NCI-H1694 treated with DMSO at 0.1 percent for 48 hours (cell line): Measurements from ENCODE around the gene IGSF6.
"Not testable (repeated sequence)": the region's sequence is repeated elsewhere in the genome, so short reads cannot be mapped to it uniquely, and the experiment has no call there.

Source experiments
- DNase-seq: peaks from one replicate; lab custom pipeline; 2025; lab: John Stamatoyannopoulos, UW

IGSF6 gene

DNA sequence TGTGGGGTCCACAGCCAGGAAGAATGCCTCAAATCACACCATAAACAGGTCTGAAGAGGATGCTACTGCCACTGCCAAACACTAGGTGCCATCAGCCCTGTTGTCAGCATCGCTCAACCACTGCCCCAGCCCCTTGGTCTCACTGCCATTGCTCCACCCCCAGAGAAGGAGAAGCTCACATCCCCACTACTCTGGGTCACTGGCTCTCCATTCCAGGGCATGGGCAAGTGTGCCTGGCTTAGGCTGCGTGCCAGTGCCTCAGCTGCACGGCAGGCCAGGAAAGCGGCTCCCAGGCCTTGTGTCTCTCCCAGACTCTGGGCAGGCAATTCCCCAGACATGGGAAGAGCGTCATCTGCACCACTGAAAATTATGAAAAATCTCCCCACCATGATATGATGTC is 1.2 kb upstream of the IGSF6 start:
- no peak for DNase-seq

DNA sequence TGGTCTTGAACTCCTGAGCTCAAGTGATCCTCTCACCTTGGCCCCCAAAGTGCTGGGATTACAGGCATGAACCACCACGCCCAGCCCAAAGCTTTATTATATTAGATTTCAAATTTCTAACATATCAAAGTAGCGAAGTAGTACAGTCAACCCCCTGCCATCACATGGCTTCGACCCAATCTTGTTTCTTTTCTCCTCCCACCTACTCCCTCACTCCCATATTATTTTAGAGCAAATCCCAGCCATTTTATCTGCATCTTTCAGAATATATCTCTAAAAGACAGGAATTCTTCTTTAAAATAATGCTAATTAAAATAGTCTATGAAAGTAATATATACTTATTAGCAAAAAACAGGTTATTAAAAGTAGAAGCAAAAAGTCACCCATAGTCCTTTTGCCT is 893 bp downstream of the IGSF6 start:
- DNase-seq, result no peak

DNA sequence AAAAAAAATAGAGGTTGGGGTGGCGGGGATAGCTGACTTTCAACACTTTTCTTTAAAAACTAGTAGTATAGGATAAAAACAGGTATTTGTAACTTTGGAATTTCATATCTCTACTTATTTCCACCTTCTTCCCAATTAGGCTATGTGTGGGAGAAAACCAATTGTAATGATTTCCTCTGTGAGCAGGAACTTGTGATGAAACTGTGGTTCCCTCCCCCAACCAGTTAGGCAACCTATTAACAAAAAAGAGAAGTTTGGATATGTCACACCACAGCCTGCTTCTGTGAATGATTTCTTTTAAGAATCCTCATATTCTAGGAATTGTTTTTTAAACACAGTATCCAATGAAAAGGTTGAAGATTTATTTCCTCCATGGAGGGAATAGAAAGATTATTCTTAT is 1.9 kb downstream of the IGSF6 start:
- DNase-seq, result no peak

DNA sequence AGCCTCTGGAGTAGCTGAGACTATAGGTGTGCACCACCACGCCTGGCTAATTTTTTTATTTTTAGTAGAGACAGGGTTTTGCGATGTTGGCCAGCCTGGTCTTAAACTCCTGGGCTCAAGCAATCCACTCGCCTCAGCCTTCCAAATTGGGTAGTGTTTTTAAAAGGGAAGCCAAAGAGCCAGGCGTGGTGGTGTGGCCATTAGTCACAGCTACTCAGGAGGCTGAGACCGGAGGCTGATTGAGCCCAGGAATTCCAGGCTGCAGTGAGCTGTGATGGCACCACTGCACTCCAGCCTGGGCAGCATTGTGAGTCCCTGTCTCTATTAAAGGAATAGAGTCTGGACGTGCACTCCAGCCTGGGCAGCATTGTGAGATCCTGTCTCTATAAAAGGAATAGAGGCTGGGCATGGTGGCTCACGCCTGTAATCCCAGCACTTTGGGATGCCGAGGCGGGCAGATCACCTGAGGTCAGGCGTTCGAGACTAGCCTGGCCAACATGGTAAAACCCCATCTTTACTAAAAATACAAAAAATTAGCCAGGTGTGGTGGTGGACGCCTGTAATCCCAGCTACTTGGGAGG is 2.5 kb downstream of the IGSF6 start:
- DNase-seq, result not testable (repeated sequence)

DNA sequence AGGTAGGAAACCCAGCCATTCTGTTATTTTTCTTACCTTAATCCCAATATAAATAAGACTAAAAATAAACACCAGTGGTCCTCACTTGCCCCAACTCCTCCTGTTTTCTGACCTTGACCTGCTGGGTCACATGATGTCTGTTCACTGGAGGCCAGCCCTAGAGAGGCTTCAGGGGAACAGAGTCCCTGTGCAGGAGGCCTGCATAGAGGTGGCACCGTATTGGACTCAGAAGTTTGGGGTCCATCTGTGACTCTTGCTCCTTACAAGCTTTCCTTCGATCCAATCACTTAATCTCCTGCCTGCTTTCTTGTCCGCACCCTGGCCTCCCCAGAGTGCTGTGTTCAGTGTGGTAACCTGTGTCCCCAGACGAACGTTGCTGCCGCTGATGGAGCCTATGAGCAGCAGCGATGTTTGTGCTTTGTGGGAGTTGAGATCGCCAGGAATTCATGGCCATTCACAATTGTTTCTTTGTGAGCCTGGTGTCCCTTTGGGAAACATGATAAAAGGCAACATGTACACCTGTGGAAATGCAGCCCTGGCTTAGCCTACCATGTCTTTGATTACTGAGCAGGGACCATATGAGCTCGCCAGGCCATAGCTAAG is 4.7 kb downstream of the IGSF6 start:
- DNase-seq, result no peak

DNA sequence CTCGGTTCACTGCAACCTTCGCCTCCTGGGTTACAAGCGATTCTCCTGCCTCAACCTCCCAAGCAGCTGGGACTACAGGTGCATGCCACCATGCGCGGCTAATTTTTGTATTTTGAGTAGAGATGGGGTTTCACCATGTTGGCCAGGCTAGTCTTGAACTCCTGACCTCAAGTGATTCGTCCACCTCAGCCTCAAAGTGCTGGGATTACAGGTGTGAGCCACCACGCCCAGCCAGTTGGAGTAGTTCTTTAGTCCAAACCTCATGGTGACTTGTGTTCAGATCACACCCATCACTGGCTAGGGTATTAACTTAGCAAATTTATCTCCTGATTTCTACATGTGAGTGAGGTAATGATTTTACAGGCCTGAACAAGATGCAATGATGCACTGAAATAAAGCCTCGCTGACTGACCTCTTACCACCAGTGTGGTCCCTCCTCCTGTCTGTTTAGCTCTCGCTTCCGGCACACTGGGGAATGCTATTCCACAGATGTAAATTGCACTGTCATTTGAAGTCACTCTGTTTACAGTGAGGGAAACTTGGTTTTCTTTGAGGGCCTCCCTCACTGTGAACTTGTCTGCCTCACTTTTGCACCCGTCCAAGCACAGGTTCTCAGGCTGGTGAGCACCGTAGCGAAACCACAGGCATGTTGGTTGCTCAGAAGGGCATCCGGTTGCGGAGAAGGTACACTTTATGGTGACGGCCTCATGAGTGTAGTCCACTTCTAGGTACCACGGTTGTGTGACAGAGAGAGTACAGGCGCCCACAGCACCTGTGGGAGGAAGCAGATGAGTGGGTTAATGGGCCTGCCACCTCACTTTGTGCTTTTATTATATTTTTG is 5.5 kb downstream of the IGSF6 start:
- no peak for DNase-seq

DNA sequence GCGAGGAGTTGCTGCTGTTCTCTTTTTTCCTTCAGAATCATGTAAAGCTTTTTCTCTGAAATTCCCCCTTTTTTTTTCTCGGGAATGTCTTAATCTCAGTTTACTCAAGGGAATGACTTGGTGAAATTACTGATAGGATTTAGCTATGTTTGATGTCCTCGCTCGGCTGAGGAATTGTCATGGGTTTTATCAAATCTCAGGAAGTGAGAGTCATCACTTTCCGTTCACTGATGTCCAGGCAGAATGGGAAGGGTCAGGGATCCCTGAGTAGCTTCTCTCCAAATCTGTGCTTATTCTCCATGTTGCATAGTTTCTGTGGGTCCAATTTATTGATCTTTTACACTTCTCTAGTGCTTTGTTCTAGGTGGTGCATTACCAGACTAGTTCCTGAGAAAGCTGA is 6.3 kb downstream of the IGSF6 start:
- DNase-seq, result no peak

DNA sequence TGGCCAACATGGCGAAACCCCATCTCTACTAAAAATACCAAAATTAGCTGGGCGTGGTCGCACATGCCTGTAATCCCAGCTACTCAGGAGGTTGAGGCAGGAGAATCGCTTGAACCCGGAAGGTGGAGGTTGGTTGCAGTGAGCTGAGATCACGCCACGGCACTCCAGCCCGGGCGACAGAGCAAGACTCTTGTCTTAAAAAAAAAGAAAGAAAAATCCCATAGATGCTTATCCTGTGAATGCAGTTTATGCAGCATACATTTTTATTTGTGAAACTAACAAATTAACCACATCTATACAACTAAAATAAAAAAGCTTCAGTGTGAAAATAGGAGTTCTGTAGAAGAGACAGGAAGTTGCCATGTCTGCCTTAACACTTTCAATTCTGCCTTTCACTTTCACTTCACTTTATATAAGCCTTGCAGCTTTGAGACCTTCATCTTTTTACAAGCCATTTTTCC is 7.1 kb downstream of the IGSF6 start:
- DNase-seq, result no peak

DNA sequence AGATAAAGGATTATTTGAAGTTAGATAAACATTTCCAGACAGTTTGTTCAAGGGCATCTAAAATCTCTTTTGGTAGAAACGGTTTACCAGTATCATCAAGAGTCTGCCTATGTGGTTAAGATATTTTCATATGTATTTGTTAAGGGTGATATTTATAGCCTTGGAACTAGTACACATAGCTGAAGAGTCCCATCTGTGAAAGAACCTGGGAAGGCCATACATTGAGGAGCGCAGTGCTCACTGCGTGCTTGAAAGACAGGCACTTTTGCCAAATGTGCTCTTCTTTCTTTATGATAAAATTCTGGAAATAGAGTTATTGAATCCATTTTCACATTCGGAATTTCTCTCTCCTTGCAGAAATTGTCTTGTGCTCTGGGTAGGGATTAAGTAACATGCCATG is 7.7 kb downstream of the IGSF6 start:
- DNase-seq, result no peak

DNA sequence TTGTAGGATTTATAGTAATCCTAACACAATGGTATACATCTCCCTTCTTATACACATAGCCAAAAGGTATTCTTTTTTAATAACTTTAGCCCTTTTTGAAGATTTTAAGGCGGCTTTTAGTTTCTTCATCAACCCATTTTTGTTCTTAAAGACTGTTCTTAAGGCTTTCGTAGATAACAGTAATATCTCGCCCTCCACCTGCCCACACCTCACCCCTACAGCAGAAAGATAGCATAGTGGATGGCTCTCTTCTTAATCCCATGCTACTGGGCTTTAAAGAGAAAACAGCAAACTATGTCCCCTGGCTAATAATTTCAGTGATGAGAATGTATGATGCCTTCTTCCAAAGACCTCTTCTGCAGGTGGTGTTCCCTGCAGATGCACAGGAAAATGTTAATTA is 8.6 kb downstream of the IGSF6 start:
- no peak for DNase-seq

DNA sequence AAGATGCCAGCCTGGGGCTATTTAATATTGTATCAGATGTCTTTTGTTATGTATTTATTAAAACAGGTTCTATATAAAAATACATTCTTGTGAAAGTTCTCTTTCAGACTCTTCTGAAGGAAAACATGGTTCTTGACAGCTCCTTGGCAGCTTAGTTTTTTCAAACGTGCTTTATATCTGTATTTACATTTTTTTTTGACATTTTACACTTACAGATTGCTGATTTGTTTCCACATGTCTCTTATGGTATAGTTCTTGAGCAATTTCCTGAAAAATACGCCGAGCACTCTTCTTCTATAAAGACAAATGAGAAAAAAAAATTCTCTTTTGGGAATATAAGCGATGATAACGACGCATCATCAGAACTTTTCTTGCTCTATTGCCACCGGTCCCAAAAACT is 9.5 kb downstream of the IGSF6 start:
- DNase-seq, result no peak

DNA sequence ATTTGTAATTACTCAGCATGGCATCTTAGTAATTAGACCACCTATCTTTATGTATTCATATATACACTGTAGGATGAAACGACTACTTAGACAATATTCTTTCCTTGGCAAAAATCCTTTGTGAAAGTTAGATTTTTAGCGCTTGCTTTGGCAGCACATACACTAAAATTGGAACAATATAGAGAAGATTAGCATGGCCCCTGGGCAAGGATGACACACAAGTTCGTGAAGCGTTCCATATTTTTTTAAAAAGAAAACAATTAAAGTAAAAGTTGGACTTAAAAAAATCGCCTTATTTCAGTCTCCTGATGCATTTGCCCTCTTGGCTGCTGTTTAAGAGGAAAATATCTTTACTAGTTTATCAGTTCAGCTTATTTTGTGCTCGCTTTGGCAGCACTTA is 10.5 kb downstream of the IGSF6 start:
- DNase-seq, result no peak

DNA sequence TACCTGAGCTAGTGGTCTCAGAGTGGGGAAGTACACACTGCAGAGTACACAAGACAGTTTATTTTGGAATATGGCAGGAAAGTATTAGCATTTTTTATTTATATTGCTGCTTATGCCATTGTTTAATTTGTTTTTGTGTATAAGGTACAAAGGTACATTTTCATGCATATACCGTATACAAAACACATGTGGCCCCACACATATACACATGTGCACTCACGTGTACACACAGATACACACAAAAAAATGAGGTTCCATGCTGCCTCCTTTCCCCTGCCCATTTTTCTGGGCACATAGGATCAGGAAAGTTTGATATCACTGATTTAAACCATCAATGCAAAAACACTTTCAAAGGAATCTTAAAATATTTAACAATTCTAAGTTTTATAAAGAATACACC is 12.9 kb downstream of the IGSF6 start:
- DNase-seq, result no peak

DNA sequence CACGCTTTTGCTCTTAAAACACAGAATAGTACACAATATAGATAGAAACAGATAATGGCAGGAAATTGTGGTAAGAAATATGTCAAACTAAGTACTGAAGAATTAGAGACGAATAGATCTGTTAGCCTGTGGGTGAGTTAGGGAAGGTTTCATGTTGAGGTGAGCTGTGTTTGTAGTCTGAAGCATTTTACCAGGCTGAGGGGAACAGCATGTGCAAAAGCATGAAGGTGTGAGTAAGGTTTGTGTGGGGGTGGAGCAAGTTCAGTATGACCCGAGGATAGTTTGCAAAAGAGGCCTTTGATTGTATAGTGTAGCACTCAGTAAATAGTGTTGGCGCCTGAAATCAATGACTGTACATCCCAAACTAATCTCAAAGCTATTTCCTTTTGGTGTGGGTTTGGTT is 13.8 kb downstream of the IGSF6 start:
- no peak for DNase-seq

DNA sequence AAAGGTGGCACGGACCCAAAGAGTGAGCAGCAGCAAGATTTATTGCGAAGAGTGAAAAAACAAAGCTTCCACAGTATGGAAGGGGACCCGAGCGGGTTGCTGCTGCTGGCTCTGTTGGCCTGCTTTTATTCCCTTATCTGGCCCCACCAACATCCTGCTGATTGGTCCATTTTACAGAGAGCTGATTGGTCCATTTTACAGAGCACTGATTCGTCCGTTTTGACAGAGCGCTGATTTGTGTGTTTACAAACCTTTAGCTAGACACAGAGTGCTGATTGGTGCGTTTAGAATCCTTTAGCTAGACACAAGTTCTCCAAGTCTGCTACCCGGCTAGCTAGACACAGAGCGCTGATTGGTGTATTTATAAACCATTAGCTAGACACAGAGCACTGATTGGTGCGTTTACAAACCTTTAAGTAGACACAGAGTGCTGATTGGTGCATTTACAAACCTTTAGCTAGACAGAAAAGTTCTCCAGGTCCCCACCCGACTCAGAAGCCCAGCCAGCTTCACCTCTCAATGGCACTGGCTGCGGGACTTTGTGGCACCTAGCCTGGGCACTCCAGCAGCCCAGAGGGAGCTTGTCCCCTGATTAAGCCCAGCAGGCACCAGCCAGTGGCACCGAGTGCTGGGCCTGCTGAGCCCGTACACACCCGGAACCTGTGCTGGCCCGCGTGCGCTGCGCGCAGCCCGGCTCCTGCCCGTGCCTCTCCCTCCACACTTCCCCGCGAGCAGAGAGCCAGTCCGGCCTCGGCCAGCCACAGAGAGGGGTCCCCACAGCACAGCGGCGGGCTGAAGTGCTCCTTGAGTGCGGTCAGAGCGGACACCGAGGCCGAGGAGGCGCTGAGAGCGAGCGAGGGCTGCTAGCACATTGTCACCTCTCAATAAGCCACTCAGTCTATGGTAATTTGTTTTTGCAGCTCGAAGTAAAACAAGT is 15.1 kb downstream of the IGSF6 start:
- DNase-seq, result no peak

DNA sequence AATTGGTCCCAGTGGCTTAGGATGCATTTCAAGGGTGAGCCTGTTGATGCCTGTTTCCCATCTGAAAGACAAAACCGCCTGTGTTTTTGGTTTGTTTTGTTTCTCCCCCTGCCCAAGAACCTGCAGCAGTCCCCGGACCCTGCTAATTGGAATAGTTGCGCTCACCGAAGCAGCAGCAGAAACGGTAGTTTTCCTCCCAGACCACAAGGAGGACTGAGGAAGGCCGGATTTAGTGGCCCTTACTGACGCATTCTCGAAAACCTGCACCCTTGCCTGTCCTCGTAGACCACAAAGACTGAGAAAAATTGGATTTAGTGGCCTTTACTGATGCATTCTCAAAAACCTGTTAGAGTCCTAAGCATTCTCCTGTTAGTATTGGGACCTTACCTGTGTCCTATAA is 16.7 kb downstream of the IGSF6 start:
- not testable (repeated sequence) for DNase-seq

DNA sequence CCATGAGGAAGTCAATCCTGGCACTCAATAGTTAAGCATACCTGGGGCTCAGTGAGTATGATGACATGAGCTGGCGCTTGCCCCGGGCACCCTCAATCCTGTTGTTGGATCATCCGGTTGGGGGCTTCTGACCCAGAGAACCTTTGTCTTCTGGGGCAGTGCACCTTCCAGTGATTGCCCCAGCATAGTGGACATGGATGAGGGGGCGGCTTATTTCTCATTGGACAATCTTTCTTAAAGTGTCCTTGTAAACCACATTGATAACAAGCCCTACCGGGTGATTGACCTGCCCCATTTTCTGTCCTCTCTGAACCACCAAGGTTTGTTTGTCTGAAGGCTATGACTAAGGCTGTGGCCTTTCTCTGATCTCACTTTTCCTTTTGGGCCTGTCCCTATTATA is 18.2 kb downstream of the IGSF6 start:
- DNase-seq, result no peak

DNA sequence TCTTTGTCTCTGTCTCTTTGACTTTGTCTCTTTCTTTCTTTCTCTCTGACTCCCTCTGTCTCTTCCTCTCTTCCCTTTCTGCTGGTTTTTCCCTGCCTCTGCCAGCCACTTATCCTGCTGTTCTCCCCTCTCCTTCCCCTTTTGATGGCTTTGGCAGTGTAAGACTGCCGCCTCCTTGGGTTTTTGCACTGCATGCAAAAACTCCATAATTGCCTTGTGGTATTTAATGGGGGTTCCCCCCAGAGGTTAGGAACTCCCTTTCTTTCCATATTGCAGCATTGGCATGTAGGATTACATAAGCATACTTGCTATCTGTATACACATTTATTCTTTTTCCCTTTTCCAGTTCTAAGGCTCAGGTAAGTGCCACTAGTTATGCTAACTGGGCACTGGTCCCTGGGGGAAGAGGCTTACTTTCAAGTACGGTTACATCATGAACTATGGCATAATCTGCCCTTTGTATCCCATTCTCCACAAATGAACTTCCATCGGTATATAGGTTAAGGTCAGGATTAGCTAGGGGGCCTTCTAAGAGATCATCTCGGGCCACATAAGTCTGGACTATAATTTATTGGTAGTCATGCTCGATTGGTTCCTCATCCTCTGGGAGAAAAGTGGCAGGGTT is 20.3 kb downstream of the IGSF6 start:
- not testable (repeated sequence) for DNase-seq

DNA sequence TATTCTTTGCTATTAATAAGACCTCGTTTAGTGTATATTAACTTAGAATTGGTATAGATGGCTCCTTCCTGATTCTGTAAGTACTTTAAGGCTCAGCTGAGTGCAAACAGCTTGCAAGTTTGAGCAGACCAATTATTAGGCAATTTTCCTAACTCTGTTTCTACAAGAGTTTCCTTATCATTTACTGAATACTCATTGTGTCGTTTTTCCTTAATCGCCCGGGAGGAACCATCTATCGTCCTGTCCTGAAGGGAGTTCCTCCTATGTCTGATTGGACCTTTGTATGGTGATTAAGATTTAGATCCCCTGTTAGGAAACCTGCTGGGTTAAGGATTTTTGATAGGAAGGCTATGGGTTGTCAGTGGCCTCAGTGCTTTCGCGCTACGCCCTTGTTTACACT is 21.0 kb downstream of the IGSF6 start:
- not testable (repeated sequence) for DNase-seq

DNA sequence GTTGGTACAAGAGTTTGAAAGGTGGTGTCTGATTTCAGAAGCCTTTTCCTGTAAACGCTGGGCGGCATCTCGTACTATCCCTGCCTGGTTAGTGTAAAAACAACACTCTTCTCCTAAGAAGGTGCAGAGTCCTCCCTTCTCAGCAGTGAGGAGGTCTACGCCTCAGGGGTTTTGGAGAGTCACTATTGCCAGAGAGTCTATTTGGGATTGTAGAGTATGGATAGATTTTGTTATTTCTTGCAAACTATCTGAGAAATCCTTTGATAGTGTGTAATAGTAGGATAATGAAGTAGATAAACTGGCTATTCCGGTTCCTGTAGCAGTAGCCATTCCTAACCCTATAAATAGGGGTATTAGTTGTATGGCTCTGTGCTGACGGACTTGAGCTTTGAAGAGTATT is 21.5 kb downstream of the IGSF6 start:
- DNase-seq, result not testable (repeated sequence)

DNA sequence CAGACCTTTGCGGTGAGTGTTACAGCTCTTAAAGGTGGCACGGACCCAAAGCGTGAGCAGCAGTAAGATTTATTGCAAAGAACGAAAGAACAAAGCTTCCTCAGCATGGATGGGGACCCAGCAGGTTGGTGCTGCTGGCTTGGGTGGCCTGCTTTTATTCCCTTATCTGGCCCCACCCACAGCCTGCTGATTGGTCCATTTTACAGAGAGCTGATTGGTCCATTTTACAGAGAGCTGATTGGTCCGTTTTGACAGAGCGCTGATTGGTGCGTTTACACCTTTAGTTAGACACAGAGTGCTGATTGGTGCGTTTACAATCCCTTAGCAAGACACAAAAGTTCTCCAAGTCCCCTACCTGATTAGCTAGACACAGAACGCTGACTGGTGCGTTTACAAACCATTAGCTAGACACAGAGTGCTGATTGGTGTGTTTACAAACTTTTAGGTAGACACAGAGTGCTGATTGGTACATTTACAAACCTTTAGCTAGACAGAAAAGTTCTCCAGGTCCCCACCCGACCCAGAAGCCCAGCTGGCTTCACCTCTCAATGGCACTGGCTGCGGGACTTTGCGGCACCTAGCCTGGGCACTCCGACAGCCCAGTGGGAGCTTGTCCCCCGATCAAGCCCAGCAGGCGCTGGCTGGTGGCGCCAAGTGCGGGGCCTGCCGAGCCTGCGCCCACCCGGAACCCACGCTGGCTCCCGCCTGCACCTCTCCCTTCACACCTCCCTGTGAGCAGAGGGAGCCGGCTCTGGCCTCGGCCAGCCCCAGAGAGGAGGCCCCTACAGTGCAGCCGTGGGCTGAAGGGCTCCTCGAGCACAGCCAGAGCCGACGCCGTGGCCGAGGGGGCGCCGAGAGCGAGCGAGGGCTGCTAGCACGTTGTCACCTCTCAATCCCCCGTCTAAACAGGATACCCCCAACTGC is 22.5 kb downstream of the IGSF6 start:
- DNase-seq, result not testable (repeated sequence)
